Dedifferentiated amniotic fluid mesenchymal stem cell (primary cell): ENCODE data around the gene GLRX2.
"Not testable (repeated sequence)": the region's sequence is repeated elsewhere in the genome, so short reads cannot be mapped to it uniquely, and the experiment has no call there.

Experiments used
- DNase-seq: peaks from one replicate; pipeline ENCODE4 v3.0.0-alpha.2; 2016; ENCODE audit errors: extremely low spot score

Gene GLRX2, protein sequence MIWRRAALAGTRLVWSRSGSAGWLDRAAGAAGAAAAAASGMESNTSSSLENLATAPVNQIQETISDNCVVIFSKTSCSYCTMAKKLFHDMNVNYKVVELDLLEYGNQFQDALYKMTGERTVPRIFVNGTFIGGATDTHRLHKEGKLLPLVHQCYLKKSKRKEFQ

GRCh38 chr1:193104907-193105820, at the start of gene GLRX2:
Gene GLRX2, minus strand, starts transcription at chr1:193105414. Its CDS starts 32 bp downstream, at chr1:193105382.
- DNase-seq, result peak; percentile 88

GRCh38 chr1:193144999-193145398, 39.8 kb upstream of the GLRX2 start:
- no peak for DNase-seq

DNA sequence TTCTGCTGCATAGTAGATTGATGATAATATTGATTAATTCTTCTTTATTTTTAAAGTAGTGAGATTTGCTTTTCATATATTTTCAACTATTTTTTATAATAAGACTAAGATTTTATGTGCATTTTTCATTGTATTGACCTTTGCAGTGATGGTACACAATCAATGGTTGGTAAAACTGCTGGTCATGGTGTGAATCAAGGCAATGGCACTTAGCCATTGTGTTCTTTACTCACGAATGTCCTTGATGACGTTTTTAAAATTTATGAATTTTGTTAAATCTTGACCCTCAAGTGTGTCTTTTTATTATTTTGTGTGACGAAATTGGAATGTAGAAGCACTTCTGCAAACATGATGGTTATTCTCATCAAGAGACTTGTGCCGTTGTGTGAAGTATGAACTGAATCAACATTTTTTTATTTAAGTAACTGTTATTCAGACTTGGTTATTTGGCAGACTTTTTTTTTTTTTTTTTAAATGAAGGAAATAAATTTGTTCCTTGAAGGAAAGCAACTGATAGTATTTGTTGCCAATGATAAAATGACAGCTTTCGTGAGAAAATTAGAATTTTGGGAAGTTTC, 39.2 kb upstream of the GLRX2 start:
- DNase-seq, result no peak

GRCh38 chr1:193143285-193143684, 38.1 kb upstream of the GLRX2 start:
- DNase-seq, result peak; percentile 25

DNA sequence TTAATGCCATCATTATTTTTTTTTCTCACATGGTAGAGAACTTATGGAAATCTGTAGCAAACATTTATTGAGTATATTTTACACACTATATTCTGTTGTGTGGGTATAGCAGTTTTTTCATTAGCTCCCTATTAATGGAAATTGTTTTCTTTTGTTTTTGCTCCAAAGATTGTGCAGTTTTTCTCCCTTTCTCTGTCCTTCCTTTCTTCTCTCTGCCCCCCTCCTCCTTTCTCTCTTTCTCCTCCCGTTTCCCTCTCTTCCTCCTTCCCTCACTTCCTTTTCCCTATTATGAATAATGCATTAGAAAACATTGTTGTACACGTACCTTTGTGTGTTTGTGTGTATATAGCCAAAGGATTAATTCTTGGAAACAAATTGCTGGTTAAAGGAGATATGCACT, 37.2 kb upstream of the GLRX2 start:
- no peak for DNase-seq

DNA sequence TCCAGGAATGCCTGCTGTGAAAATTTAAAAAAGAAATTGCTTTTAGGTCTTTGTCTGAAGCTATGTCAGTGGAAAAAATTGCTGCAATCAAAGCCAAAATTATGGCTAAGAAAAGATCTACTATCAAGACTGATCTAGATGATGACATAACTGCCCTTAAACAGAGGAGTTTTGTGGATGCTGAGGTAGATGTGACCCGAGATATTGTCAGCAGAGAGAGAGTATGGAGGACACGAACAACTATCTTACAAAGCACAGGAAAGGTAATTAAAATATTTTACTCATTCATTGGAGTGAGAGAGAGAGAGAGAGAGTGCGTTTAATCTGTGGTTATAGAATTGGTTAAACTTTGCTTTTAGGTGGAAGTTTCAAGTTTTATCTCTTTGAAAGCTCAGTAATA, 36.6 kb upstream of the GLRX2 start:
- DNase-seq, result no peak

- no peak for DNase-seq
Measured at GRCh38 chr1:193140254-193140653, 35.0 kb upstream of the GLRX2 start.

DNA sequence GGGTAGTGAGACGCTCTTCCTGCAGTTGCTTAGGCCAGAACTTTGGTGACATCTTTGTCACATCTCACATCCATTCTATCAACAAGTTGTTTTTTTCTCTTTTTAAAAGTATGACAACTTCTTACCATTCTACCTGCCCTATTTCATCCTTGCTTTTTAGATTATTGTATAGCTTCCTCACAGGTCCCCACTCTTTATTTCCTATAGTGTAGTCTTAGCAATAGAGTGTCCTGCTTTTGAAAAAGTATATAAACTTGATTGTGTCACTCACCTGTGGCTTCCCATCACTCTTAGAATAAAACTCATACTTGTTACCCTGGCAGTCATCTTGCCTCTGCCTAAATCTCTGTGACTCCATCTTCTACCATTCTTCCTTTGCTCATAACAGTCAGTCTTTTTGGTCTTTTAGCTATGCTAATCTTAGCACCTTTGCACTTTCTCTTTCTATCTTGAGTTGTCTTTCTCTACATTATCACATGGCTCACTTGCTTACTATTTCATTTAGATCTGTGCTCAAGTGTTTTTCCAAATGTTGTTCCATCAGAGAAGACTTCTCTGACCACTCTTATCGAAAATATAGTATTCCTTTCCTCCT, 26.1 kb upstream of the GLRX2 start:
- no peak for DNase-seq

DNA sequence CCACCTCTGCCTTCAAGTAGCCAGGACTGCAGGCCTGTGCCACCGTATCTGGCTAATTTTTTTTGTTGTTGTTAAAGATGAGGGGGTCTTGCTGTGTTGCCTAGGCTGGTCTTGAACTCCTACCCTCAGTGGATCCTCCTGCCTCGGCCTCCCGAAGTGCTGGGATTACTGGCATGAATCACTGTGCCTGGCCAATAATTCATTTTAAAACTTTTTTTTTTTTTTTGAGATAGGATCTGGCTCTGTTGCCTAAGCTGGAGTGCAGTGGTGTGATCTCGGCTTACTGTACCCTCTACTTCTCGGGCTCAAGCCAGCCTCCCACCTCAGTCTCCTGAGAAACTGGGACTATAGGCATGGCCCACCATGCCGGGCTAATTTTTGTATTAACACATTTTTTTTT, 20.2 kb upstream of the GLRX2 start:
- no peak for DNase-seq

- no peak for DNase-seq
Measured at GRCh38 chr1:193123751-193124150, 18.5 kb upstream of the GLRX2 start.

GRCh38 chr1:193121616-193122593, 16.7 kb upstream of the GLRX2 start, which contains the start of gene CDC73:
Gene CDC73, plus strand, starts transcription at chr1:193122031. Its CDS starts 170 bp downstream, at chr1:193122201.
- peak; percentile 91 for DNase-seq

DNA sequence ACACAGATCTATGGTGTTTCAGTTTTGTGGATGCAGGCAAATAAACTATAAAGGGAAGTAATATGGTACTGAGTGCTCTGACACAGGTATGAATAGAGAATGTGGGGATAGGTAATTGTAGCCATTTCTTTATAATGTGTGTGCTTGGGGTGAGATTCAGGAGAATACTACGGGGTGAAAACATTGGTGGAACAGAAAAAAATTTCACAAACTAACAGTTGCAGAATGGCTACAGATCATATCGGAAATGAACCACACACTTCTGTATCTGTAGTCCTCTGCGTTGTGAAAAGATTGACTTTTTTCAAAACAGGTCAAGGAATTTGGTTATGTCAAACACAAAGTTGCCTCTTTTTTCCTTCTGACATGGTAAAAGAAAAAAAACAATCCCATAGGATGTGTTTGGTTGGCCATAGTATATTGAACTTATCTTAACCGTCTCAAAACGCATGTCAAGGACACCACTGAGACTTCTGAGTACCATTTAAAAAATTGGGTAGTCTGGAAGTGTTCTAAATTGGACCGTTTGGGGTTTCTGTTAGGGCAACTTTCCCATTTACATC, 15.5 kb upstream of the GLRX2 start:
- DNase-seq, result no peak

DNA sequence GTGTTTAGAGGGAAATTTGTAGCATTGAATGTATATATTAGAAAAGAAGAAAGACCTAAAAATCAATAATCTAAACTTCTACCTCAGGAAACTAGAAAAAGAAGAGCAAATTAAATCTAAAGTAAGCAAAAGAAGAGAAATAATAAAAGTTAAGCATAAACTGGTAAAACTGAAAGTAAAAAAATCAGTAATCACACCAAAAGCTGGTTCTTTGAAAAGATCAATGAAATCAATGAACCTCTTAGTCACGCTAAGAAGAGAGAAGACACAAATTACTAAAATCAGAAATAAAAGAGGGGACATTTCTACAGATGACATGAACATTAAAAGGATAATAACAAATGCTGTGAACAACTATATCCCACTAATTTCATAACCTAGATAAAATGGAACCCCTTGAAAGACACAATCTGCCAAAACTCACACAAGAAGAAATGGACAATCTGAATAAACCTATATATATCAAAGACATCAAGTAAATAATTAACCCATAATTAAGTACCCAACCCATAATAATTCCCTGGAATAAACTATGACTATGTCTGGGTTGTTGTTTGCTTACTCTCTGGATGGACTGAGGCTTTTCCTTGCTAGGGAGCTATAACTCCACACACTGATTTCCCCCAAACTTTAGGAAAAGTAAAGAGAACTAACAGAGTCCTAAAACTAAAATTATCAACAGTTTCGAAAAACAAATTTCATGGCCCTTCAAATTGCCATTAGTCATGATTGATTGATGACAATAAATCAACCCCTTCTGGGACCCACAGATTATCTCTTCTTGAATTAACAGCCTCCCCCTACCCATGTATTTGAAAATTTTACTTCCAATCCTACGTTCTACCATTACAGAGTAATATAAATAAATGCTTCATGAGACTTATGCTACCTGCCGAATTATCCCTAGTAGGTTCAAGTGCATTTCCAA, 13.9 kb upstream of the GLRX2 start:
- no peak for DNase-seq

DNA sequence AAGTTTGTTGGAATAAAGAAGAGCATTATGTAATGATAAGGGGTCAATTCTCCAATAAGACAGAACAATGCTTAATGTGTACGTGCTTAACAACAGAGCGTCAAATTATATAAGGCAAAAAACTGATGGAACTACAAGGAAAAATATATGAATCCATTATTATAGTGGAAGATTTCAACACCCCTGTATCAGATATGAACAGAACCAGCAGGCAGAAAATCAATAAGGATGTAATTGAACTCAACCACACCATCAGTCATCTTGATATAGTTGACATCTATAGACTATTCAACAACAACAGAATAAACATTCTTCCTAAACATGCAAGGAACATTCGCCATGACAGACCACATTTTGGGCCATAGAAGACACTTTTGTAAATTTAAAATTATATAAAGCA, 13.0 kb upstream of the GLRX2 start:
- no peak for DNase-seq

DNA sequence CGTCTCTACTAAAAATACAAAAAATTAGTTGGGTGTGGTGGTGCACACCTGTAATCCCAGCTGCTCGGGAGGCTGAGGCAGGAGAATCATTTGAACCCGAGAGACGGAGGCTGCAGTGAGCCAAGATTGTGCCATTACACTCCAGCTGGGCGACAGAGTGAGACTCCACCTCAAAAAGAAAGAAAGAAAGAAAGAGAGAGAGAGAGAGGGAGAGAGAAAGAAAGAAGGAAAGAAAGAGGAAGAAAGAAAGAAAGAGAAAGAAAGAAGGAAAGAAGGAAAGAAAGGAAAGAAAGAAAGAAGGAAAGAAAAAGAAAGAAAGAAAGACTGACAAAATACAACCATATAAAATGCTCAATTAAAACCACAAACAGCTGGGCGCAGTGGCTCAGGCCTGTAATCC, 12.0 kb upstream of the GLRX2 start:
- DNase-seq, result not testable (repeated sequence)

DNA sequence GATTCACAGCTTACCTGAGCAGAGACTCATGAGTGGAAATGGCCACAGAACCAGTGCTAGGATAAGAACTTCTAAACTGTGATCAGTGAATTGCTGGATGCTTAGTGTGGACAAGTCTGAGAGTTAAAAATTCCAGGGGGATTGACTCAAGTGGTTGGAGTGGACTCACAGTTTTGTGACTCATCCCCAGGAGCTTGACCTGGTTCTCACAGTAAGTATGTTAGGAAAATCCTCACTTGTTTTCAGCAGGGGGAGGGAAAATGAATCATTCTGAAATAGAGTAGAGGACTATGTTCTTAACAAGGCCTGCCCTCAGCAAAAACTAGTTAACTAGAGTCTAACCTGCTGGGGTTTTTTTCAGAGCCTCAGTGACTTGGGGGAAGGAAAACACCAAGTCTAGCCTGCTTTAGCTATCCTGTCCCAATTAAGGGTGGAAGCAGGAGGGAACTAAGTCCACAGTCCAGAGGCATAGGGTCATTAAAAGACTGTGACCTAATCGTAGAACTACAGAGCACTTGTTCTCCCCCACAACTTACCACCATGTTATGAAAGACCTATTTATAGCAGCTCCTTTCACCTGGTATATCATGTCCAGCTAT, 10.5 kb upstream of the GLRX2 start:
- peak; percentile 96 for DNase-seq

- no peak for DNase-seq
Measured at GRCh38 chr1:193114485-193115095, 9.4 kb upstream of the GLRX2 start.

DNA sequence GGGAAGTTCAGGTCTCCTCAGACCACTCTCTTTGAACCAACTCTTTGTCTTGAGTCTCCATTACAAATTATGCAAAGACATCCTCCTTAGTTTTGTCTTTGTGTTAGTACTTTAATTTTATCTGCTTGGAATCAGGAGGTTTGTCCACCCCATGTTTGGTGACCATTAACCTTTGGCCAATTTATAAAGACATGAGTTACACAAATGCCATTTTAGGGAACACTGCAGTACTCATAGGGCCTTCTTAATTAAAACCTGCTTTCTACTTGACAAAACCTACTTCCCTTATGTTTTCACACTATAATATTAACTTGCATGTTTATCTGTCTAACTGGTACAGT, 8.7 kb upstream of the GLRX2 start:
- DNase-seq, result no peak
